Body of pancreas (tissue), 4 donors: ENCODE measurements around the gene KRT84. TPM values are rescaled to one million over a fixed set of nuclear protein-coding genes. Genes with fewer than 3 reads are reported as not detected.

Experiments
- ATAC-seq: fragments of 150-250 bp; one replicate; pipeline ENCODE4 v1.9.1; 2016
- DNase-seq, 4 donors: peaks; one replicate each; pipeline ENCODE4 v3.0.0-alpha.2; 2019
- H3K27ac ChIP-seq, 4 donors: fragments of 200-600 bp; sonication (generic); 1 replicate in 3 of 4; 2 replicates in 1 of 4; pipeline versions ENCODE4 v1.5.1 to v1.6.1; 2016 to 2019; ENCODE audit warnings: mild to moderate bottlenecking in 1 of 4, mixed read lengths in 1 of 4, moderate library complexity in 1 of 4
- H3K27me3 ChIP-seq, 2 donors: fragments of 200-600 bp; sonication (generic); one replicate each; pipeline ENCODE4 v1.6.0; 2016; ENCODE audit warnings: mild to moderate bottlenecking in 1 of 2
- H3K36me3 ChIP-seq, 2 donors: fragments of 200-600 bp; sonication (generic); replicated peaks in 1 of 2; 2 replicates each; pipeline ENCODE4 v1.5.1; 2016; ENCODE audit warnings: low read depth in 2 of 2; ENCODE audit not compliant: insufficient read depth in 1 of 2
- H3K4me1 ChIP-seq: fragments of 200-600 bp; sonication (generic); one replicate; pipeline ENCODE4 v1.6.0; 2016
- H3K4me3 ChIP-seq, 2 donors: fragments of 200-600 bp; sonication (generic); 1 replicate in 1 of 2; 2 replicates in 1 of 2; pipeline ENCODE4 v1.5.1; 2016 to 2019
- H3K9me3 ChIP-seq, 3 donors: fragments of 200-600 bp; sonication (generic); 1 replicate in 2 of 3; 2 replicates in 1 of 3; pipeline ENCODE4 v1.5.1; 2016
- POLR2A ChIP-seq, 3 donors: fragments of 450-650 bp; IDR thresholded peaks; one replicate each; pipeline ENCODE4 v1.6.1; 2016; ENCODE audit warnings: antibody characterized with exemption in 3 of 3, mild to moderate bottlenecking in 2 of 3
- WGBS, 2 donors: methylation state at CpG; one replicate each; pipeline ENCODE4 v1.1.5; 2017; 5-methylcytosine and 5-hydroxymethylcytosine counted together
- intact Hi-C: fragments of 100-400 bp; cut with DNase I; formaldehyde crosslinking; loops from one replicate; pipeline ENCODE4 v1.15.1; 2023
- total RNA-seq, 2 donors: library from RNA; depleted of rRNA; stranded (reverse); fragments of >200 nt; gene quantifications; one replicate each; pipeline ENCODE4 v1.1.0, GENCODE V29; 2016
- TF ChIP-seq, protein P1 (sequence below), 7 experiments: fragments of 450-650 bp in 4 of 7; fragments of 200-600 bp in 3 of 7; sonication (generic) in 3 of 7; IDR thresholded peaks; one replicate each; pipeline ENCODE4 v1.5.1; 2016 to 2019; ENCODE audit warnings: antibody characterized with exemption in 7 of 7

The KRT84 gene
- total RNA-seq, 2 donors from 2014 or later, result not detected

DNA sequence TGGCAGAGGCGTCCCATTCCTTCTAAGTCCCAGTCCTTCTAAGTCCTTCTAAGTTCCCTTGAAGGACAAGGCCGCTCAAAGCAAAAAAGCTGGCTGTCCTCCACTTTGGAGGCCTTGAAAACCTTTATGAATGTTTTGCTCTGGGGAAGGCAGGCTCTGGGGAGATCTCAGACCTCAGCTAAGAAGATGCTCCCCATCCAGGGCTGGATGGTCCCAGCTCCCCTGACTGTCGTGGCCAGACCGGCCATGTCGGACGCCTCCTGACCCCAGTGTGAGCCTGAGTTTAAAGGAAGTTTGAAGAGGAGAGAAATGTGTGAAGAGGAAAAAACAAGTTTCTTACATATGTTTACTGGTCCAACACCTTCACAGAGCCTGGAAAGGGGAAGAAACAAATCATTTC, 5.9 kb downstream of the KRT84 start:
- WGBS, 2 donors, result 76 to 82% methylated on average over 6 of the region's 6 CpGs
- DNase-seq (no peak), ATAC-seq (no peak)
- no peaks in the 10 kb centered on the region for H3K36me3 ChIP-seq
- no peak overlapping the region for H3K4me3 ChIP-seq
- no peak overlapping the region for H3K27ac ChIP-seq
- no peaks in the 10 kb centered on the region for H3K9me3 ChIP-seq
- TF ChIP-seq, protein P1, sequence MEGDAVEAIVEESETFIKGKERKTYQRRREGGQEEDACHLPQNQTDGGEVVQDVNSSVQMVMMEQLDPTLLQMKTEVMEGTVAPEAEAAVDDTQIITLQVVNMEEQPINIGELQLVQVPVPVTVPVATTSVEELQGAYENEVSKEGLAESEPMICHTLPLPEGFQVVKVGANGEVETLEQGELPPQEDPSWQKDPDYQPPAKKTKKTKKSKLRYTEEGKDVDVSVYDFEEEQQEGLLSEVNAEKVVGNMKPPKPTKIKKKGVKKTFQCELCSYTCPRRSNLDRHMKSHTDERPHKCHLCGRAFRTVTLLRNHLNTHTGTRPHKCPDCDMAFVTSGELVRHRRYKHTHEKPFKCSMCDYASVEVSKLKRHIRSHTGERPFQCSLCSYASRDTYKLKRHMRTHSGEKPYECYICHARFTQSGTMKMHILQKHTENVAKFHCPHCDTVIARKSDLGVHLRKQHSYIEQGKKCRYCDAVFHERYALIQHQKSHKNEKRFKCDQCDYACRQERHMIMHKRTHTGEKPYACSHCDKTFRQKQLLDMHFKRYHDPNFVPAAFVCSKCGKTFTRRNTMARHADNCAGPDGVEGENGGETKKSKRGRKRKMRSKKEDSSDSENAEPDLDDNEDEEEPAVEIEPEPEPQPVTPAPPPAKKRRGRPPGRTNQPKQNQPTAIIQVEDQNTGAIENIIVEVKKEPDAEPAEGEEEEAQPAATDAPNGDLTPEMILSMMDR (IDR thresholded peaks at IDR 0.05), result no peak
- no peak for TF ChIP-seq POLR2A (IDR thresholded peaks at IDR 0.05)
- no peaks in the 10 kb centered on the region for H3K27me3 ChIP-seq
- intact Hi-C loops, result no loop called here
- H3K4me1 ChIP-seq, result no peaks in the 10 kb centered on the region

DNA sequence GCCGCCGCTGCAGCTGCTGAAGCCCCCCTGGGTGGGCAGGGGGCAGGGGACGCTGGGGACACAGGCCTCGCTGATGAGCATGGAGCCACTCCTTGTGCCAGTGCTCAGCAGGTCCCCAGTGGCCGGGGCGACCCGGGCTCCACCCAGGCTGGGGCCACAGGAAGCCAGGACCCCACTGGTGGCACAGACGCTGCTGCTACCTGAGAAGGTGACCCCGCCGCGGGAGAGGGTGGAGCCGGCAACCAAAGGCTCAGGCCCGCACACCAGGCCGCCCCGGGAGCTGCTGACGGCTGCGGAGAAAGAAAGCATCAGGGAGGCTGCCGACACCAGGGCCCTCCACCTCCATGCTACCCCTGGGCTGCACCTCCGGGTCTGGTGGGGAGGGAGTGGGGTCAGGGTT, 7.4 kb downstream of the KRT84 start:
- WGBS, 2 donors, result 55% methylated on average over 15 of the region's 19 CpGs; no CpG with 5 or more reads in 1 of the 2 donors

DNA sequence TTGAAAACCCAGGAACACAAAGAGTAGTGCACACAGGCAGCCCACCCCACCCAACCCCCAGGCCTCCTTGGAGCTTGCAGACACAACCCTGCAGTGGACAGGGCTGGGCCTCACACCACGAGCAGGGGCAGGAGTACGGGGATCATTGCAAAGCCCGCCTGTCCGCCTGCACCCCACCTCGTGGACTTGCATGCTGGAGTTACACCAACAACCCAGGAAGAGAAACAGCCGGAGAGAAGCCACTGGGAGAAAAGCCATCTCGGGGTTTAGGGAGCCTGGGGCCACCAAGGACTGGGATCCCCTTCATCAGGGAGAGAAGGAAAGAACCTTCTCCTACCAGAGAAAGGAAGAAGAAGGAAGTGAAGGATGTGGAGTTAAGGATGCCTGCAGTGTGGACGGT, 8.2 kb downstream of the KRT84 start:
- no peak for DNase-seq
- Histone ChIP-seq H3K27ac (no peak overlapping the region), H3K4me1 (no peaks in the 10 kb centered on the region), H3K36me3 (no peaks in the 10 kb centered on the region), H3K9me3 (no peaks in the 10 kb centered on the region), H3K27me3 (no peaks in the 10 kb centered on the region), H3K4me3 (no peak overlapping the region)
- TF ChIP-seq, protein P1 (IDR thresholded peaks at IDR 0.05), result no peak
- no peak for TF ChIP-seq POLR2A (IDR thresholded peaks at IDR 0.05)
- intact Hi-C loops, result no loop called here
- WGBS, 2 donors, result 80 to 84% methylated on average over 7 to 8 of the region's 8 CpGs
- no peak for ATAC-seq

More for the DNA sequence above, 7.4 kb downstream of the KRT84 start:
- no peak for ATAC-seq
- no peak for TF ChIP-seq POLR2A (IDR thresholded peaks at IDR 0.05)
- TF ChIP-seq, protein P1 (IDR thresholded peaks at IDR 0.05), result no peak
- Histone ChIP-seq H3K9me3 (no peaks in the 10 kb centered on the region), H3K36me3 (no peaks in the 10 kb centered on the region), H3K4me3 (no peak overlapping the region), H3K27ac (no peak overlapping the region), H3K4me1 (no peaks in the 10 kb centered on the region), H3K27me3 (no peaks in the 10 kb centered on the region)
- intact Hi-C loops, result no loop called here
- no peak for DNase-seq

DNA sequence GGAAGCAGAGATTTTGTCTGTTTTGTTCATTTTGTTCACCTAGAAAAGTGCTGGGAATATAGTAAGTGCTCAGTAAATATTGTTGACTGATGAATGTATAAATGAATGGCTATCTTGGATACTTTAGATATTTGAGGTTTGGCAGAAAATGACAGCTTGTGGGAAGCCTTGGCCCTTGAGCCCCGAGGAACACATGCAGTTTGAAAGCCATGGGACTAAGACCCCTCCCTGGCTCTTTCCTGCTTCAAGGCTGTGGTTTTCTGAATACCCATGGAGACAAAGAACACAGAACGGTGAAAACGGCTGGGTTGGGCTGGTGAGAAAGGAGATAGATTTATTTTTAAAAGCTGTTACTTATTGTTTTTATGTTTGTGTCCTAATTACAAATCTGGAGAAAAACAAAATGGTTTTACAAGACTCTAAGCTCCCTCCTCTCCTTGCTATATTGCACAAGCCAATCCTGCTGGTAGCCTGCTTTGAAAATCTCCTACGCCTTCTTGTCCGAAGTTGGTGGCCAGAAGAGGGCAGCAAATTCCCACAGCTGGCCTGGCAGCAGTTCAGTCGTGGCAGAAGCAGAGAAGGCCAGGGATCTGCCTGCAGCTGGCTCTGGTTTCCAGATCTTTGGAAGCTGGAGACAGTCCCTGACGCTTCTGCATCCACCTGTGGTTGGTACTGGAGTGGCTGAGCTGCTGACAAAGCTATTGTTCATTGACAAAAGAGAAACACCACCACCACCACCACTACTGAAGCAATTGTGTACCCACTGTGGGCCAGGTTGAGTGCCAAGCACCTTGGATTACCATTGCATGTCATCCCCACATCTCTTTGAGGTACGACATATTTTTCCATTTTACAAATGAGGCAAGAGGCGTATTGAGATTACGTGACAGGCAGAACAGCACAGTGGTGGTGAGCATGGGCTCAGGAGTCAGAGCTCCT, 13.0 kb downstream of the KRT84 start:
- Histone ChIP-seq H3K27ac (no peak overlapping the region), H3K4me3 (no peak overlapping the region), H3K4me1 (no peaks in the 10 kb centered on the region), H3K27me3 (no peaks in the 10 kb centered on the region), H3K36me3 (no peaks in the 10 kb centered on the region), H3K9me3 (no peaks in the 10 kb centered on the region)
- DNase-seq (peak; percentile 88 to 91 (median 90)), ATAC-seq (peak; percentile 92)
- TF ChIP-seq POLR2A (IDR thresholded peaks at IDR 0.05), result no peak
- TF ChIP-seq, protein P1 (IDR thresholded peaks at IDR 0.05), result peak; percentile 64 to 94 (median 86)
- 32 to 45% methylated on average over 8 to 10 of the region's 10 CpGs for WGBS, 2 donors
- intact Hi-C loops, result loop anchor here (5.0 kb wide), 1 partner anchor 505 kb away; no protein-coding TSS in a partner anchor
